DMS53 treated with DMSO at 0.1 percent for 48 hours (cell line): ENCODE measurements around the gene ANKS1B.
"Not testable (repeated sequence)": the region's sequence is repeated elsewhere in the genome, so short reads cannot be mapped to it uniquely, and the experiment has no call there.

ENCODE experiments used
- DNase-seq: peaks from one replicate; lab custom pipeline; 2025; ENCODE audit not compliant: unreplicated experiment; lab: John Stamatoyannopoulos, UW

The ANKS1B gene

DNA sequence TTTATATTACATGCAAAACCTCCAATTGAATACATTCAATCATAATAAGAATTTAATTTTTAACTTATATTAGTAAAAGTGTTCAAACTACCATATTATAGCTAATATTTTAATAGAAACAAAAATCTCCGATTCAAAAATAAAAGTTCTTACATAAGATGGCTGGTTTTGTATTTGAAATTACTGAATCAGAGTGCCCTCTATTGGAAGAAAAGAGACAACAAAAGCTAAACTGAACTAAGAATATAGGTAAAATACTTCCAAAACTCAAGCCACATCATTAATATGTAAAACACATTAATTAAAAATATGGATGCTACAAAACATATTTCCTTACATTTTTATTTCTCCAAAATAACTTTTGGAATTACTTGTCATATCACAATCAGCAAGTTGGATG lies 216.9 kb downstream of the ANKS1B start:
- peak; percentile 31 for DNase-seq

GRCh38 chr12:99766408-99766807 lies 218.3 kb downstream of the ANKS1B start:
- DNase-seq: no peak

GRCh38 chr12:99765469-99766114 lies 219.1 kb downstream of the ANKS1B start:
- DNase-seq: no peak

DNA sequence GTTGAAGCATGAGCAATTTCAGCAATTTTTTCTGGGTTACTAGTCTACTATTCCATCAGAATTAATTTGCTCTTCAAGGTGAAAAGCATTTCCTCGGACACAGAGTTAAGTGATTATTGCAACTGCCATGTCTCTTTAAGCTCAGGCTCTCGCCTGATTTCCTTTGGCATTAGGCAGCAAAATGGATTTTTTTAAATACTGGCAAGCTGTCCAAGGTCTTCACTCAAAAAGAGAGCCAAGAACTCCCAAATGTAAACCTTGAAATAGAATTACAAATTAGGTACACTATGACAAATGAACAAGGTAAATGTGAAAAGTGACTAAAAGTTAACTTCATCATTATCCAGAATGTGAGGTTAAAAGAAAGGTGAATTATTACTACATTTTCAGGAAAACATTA lies 225.3 kb downstream of the ANKS1B start:
- DNase-seq: no peak

- DNase-seq: no peak
Measured at GRCh38 chr12:99758997-99759396, 225.7 kb downstream of the ANKS1B start.

DNA sequence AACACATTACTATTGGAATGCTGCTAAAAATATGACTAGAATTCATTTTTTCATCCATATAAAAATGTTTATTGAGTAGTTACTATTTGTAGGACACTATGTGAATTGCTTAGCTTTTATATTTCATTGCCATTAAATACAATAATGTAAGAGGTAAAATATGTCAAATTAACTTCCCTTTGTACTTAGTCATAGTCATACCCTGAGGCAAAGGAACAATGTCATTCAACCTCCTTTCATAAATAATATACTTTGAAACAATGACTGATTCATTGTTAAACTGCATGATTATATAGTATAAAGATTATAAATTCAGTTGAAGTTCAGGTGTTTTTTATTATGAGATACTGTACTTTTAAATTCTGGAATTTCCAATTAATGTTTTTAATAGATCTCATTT lies 232.0 kb downstream of the ANKS1B start:
- DNase-seq: no peak

DNA sequence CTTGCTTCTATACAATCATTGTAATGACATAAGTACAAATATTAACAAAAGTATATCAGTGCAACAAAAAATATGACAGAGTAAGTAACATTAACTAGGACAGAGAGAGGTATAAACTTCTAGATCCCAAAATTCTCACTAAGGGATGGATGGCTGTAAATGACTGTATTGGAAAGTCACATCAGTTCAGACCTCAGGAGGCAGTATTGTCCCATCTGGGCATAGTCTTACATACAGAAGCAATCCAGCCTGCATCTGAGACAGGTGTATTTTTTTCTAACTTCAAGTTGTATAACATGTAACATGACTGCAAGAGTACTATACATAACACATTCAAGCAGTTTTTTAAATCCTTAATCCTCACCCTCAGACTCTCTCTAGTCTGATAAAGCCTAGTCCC lies 238.2 kb downstream of the ANKS1B start:
- no peak for DNase-seq

DNA sequence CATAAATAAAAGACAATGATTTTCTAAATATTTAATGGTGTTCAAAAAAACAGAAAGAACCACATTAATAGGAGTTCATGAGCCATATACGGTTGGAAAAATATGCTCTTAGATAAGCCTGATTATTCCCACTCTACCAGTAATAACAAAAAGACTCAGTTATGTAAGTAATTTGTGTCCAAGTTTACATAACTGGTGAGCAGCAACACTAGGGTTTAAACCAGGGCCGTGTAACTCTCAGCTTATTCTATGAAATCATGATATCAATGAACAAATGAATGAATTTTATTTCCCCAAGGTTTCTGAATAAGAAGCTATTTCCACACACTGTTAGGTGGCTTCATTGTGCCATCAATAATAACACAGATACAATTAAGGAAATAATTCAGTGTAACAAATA lies 238.8 kb downstream of the ANKS1B start:
- no peak for DNase-seq

- DNase-seq: no peak
Measured at GRCh38 chr12:99745121-99745520, 239.6 kb downstream of the ANKS1B start.

GRCh38 chr12:99736760-99737269 lies 247.9 kb downstream of the ANKS1B start:
- DNase-seq: no peak

DNA sequence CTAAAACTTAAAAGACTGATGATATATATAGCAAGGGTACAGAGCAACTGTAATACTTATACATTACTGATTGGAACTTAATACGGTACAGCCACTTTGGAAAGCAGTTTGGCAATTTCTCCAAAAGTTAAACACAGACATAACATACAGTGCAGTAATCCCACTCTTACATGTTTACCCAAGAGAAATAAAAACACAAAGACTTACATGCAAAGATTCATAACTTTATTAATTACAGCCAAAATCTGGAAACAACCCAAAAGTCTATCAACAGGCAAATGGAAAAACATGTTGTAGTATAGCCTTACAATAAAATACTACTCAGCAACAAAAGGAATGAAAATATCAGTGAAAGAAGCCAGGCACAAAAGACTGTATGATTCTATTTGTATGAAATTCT lies 252.6 kb downstream of the ANKS1B start:
- no peak for DNase-seq

- DNase-seq: no peak
Measured at GRCh38 chr12:99722690-99723486, 261.8 kb downstream of the ANKS1B start.

- DNase-seq: no peak
Measured at GRCh38 chr12:99721715-99722275, 262.9 kb downstream of the ANKS1B start.

DNA sequence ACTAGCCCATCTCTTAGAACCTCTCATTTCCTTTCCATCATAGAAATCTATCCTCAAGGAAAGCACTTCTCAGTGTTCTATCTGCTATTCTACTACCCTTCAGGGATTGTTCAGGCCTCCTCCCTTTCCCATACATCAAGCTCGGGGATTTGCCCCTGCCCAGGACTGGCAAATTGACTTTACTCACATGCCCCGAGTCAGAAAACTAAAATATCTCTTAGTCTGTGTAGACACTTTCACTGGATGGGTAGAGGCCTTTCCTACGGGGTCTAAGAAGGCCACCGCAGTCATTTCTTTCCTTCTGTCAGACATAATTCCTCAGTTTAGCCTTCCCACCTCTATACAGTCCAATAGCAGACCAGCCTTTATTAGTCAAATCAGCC lies 264.7 kb downstream of the ANKS1B start:
- DNase-seq: not testable (repeated sequence)

- not testable (repeated sequence) for DNase-seq
Measured at GRCh38 chr12:99719411-99720082, 265.2 kb downstream of the ANKS1B start.

DNA sequence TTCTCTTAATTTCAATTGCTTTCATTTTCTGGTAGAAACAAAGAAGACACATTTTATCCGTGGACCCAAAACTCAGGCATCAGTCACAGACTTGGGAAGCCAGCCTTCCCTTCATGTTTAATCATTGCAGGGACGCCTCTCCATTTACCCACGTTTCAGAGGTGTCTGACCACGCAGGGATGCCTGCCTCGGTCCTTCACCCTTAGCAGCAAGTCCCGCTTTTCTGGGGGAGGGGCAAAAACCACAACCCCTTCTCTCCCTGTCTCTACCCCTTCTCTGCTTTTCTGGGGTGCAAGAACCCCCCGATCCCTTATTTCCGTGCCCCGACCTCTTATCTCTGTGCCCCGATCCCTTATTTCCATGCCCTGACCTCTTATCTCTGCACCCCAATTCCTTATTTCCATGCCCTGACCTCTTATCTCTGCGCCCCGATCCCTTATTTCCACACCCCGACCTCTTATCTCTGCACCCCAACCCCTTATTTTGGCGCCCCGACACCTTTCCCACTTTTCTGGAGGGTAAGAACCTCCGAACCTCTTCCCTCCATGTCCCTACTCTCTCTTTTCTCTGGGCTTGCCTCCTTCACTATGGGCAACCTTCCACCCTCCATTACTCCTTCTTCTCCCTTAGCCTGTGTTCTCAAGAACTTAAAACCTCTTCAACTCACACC lies 268.8 kb downstream of the ANKS1B start:
- DNase-seq: not testable (repeated sequence)

- DNase-seq: not testable (repeated sequence)
Measured at GRCh38 chr12:99714921-99715320, 269.8 kb downstream of the ANKS1B start.

GRCh38 chr12:99713946-99714520 lies 270.7 kb downstream of the ANKS1B start:
- DNase-seq: no peak

DNA sequence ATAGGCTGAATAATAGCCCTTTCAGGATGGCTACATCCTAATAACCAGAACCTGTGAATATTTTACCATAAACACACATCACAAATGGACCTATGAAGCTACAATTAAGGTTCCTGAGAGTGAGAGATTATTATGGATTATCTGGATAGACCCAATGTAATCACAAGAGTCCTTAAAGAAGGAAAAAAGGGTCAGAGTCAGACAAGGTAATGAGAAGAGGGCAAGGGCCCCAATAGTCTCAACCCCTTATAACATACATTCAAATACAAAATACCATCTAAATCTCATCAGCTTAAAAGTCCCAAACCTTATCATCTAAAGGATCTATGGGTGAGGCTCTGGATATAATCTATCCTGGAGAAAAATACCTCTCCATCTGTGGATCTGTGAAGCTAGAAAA lies 272.5 kb downstream of the ANKS1B start:
- DNase-seq: no peak

DNA sequence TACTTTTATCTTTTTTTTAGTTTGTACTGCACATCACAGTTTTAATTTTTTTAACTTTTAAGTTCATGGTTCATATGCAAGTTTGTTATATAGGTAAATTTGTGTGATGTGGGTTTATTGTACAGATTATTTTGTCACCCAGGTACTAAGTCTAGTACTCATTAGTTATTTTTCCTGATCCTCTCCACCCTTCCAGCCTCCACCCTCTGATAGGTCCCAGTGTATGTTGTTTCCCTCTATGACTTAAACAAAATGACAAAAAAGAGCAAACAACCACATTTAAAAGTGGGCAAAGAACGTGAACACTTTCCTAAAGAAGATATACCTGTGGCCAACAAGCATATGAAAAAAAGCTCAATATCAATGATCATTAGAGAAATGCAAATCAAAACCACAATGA lies 273.5 kb downstream of the ANKS1B start:
- DNase-seq: no peak

DNA sequence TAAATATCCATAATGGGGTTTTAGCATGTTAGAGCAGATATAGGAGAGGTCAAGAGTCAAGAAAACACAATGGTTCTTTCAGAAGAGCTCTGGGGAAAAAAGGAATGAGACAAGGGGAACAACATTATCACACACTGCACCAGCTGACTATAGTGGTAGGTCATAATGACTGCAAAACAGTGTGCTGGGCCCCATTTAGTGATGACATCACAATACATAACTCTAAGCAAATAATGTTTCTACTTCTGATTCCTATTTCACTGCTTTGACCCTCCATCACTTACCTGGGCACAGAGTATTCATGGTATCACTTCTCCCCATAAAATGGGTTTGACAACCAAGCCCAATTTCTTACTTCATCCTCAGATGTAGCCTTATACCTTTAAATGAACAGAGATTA lies 275.1 kb downstream of the ANKS1B start:
- DNase-seq: no peak
